ENCODE results near the gene MAOB. TPM values are rescaled to one million over a fixed set of nuclear protein-coding genes. Genes with fewer than 3 reads are reported as not detected.

The MAOB gene
- total RNA-seq, 6 donors from 2014 or later, result 1.0 to 34.1 (median 13.0) TPM

GRCh38 chrX:43753637-43754036 is 128.6 kb downstream of the MAOB start:
- no peak for ATAC-seq (ENCODE audit: low FRiP score in 2 of 2)
- Histone ChIP-seq H3K27me3 (no peaks in the 10 kb centered on the region), H3K27ac (no peak overlapping the region), H3K4me3 (no peak overlapping the region), H3K4me1 (peaks cover 6 to 10% (median 8%) of the 10 kb centered on the region in 4 donors), H3K36me3 (no peaks in the 10 kb centered on the region), H3K9me3 (peaks cover 0 to 6% (median 0%) of the 10 kb centered on the region in 4 donors)
- WGBS, 2 donors, result 75 to 90% methylated on average over 3 of the region's 3 CpGs
- DNase-seq, result no peak
- no peak for TF ChIP-seq CTCF (IDR thresholded peaks at IDR 0.05)
- TF ChIP-seq POLR2AphosphoS5 (IDR thresholded peaks at IDR 0.05), result no peak
- no peak for TF ChIP-seq POLR2A (IDR thresholded peaks at IDR 0.05)
- no peak for TF ChIP-seq EP300 (IDR thresholded peaks at IDR 0.05)

- no peak overlapping the region for H3K27ac ChIP-seq
- WGBS, 2 donors, result 3 to 7% methylated on average over 6 of the region's 6 CpGs
- H3K9me3 ChIP-seq, result peaks cover 0 to 6% (median 0%) of the 10 kb centered on the region in 4 donors
- peaks cover 6 to 10% (median 8%) of the 10 kb centered on the region in 4 donors for H3K4me1 ChIP-seq
- ATAC-seq (ENCODE audit: low FRiP score in 2 of 2), result peak; percentile 82 to 90
- peak in 1 of 2 donors; percentile 8 for TF ChIP-seq POLR2AphosphoS5 (IDR thresholded peaks at IDR 0.05)
- no peak for TF ChIP-seq POLR2A (IDR thresholded peaks at IDR 0.05)
- peak; percentile 43 to 59 (median 50) for TF ChIP-seq CTCF (IDR thresholded peaks at IDR 0.05)
- no peaks in the 10 kb centered on the region for H3K27me3 ChIP-seq
- DNase-seq, result peak in 1 of 2 donors; percentile 56
- no peaks in the 10 kb centered on the region for H3K36me3 ChIP-seq
- no peak overlapping the region for H3K4me3 ChIP-seq
Observed at GRCh38 chrX:43750248-43750676, 132.0 kb downstream of the MAOB start.

- ATAC-seq (ENCODE audit: low FRiP score in 2 of 2), result no peak
- H3K4me3 ChIP-seq, result no peak overlapping the region
Observed at GRCh38 chrX:43747476-43747875, 134.8 kb downstream of the MAOB start.

GRCh38 chrX:43745938-43746721 is 136.1 kb downstream of the MAOB start:
- Histone ChIP-seq H3K4me1 (peaks cover 10 to 31% (median 13%) of the 10 kb centered on the region in 4 donors), H3K27me3 (no peaks in the 10 kb centered on the region), H3K27ac (peak overlapping the region in 1 of 4 donors; percentile 44), H3K9me3 (no peaks in the 10 kb centered on the region), H3K4me3 (no peak overlapping the region), H3K36me3 (peaks cover 0 to 33% (median 0%) of the 10 kb centered on the region in 4 donors)
- TF ChIP-seq CTCF (IDR thresholded peaks at IDR 0.05) (no peak), POLR2A (IDR thresholded peaks at IDR 0.05) (no peak), EP300 (IDR thresholded peaks at IDR 0.05) (no peak), POLR2AphosphoS5 (IDR thresholded peaks at IDR 0.05) (no peak)
- 53 to 69% methylated on average over 6 of the region's 6 CpGs for WGBS, 2 donors
- DNase-seq, result no peak
- no peak for ATAC-seq (ENCODE audit: low FRiP score in 2 of 2)

More at GRCh38 chrX:43747476-43747875, 134.8 kb downstream of the MAOB start:
- 69 to 93% methylated on average over 1 to 2 of the region's 2 CpGs for WGBS, 2 donors
- Histone ChIP-seq H3K36me3 (peaks cover 0 to 19% (median 0%) of the 10 kb centered on the region in 4 donors), H3K27me3 (no peaks in the 10 kb centered on the region), H3K27ac (peak overlapping the region in 1 of 4 donors; percentile 44), H3K4me1 (peaks cover 10 to 22% (median 12%) of the 10 kb centered on the region in 4 donors), H3K9me3 (peaks cover 0 to 6% (median 0%) of the 10 kb centered on the region in 4 donors)
- TF ChIP-seq POLR2A (IDR thresholded peaks at IDR 0.05) (no peak), POLR2AphosphoS5 (IDR thresholded peaks at IDR 0.05) (no peak), EP300 (IDR thresholded peaks at IDR 0.05) (no peak), CTCF (IDR thresholded peaks at IDR 0.05) (no peak)
- DNase-seq, result no peak

Measured in upper lobe of left lung (tissue), 6 donors.